Gastroesophageal sphincter (tissue), 4 donors: Measurements from ENCODE around the gene TCEAL8. TPM values are rescaled to one million over a fixed set of nuclear protein-coding genes. Genes with fewer than 3 reads are reported as not detected.

Experiments used
- ATAC-seq: fragments of 150-250 bp; one replicate; pipeline ENCODE4 v1.9.1; 2016; ENCODE audit warnings: mild to moderate bottlenecking, moderate library complexity
- H3K27ac ChIP-seq, 4 donors: fragments of 200-600 bp; sonication (generic) in 3 of 4; 1 replicate in 3 of 4; 2 replicates in 1 of 4; pipeline ENCODE4 v1.5.1; 2016 to 2019
- H3K27me3 ChIP-seq: fragments of 200-600 bp; sonication (generic); one replicate; pipeline ENCODE4 v1.5.1; 2019
- H3K36me3 ChIP-seq, 2 donors: fragments of 200-600 bp; sonication (generic); one replicate each; pipeline ENCODE4 v1.5.1; 2019; ENCODE audit warnings: control low read depth in 1 of 2
- H3K4me1 ChIP-seq, 3 donors: fragments of 200-600 bp; sonication (generic); 1 replicate in 2 of 3; 2 replicates in 1 of 3; pipeline ENCODE4 v1.5.1; 2016 to 2019; ENCODE audit warnings: control low read depth in 2 of 3
- H3K4me3 ChIP-seq, 2 donors: fragments of 200-600 bp; sonication (generic); one replicate each; pipeline ENCODE4 v1.5.1; 2019; ENCODE audit warnings: mild to moderate bottlenecking in 1 of 2, moderate library complexity in 1 of 2
- H3K9me3 ChIP-seq, 3 donors: fragments of 200-600 bp; sonication (generic); one replicate each; pipeline ENCODE4 v1.5.1; 2017 to 2019; ENCODE audit warnings: control low read depth in 2 of 3
- EP300 ChIP-seq: sonication (generic); formaldehyde crosslinking; IDR thresholded peaks from one replicate; pipeline ENCODE4 v1.6.1; 2017; ENCODE audit warnings: antibody characterized with exemption, mild to moderate bottlenecking
- POLR2A ChIP-seq, 2 donors: fragments of 450-650 bp; IDR thresholded peaks; one replicate each; pipeline ENCODE4 v1.6.1; 2017; ENCODE audit warnings: antibody characterized with exemption in 2 of 2, mild to moderate bottlenecking in 2 of 2, moderate library complexity in 1 of 2
- POLR2AphosphoS5 ChIP-seq: sonication (generic); formaldehyde crosslinking; IDR thresholded peaks from one replicate; pipeline ENCODE4 v1.6.1; 2017; ENCODE audit warnings: antibody characterized with exemption
- WGBS, 2 donors: methylation state at CpG; one replicate each; pipeline ENCODE4 v1.1.5; 2018; ENCODE audit warnings: low coverage in 1 of 2; 5-methylcytosine and 5-hydroxymethylcytosine counted together
- total RNA-seq, 4 donors: library from RNA; depleted of rRNA; stranded (reverse); fragments of >200 nt; gene quantifications; one replicate each; pipeline ENCODE4 v1.1.0, GENCODE V29; 2016
- TF ChIP-seq, protein P1 (sequence below), 4 experiments: fragments of 200-600 bp in 2 of 4; fragments of 450-650 bp in 2 of 4; sonication (generic) in 1 of 4; IDR thresholded peaks; one replicate each; pipeline ENCODE4 v1.5.1; 2017 to 2019; ENCODE audit warnings: antibody characterized with exemption in 4 of 4, mild to moderate bottlenecking in 2 of 4, moderate library complexity in 2 of 4

TCEAL8 gene, protein sequence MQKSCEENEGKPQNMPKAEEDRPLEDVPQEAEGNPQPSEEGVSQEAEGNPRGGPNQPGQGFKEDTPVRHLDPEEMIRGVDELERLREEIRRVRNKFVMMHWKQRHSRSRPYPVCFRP
- total RNA-seq, result 10 to 100 TPM; 48.9 to 84.0 (median 64.4) TPM

DNA sequence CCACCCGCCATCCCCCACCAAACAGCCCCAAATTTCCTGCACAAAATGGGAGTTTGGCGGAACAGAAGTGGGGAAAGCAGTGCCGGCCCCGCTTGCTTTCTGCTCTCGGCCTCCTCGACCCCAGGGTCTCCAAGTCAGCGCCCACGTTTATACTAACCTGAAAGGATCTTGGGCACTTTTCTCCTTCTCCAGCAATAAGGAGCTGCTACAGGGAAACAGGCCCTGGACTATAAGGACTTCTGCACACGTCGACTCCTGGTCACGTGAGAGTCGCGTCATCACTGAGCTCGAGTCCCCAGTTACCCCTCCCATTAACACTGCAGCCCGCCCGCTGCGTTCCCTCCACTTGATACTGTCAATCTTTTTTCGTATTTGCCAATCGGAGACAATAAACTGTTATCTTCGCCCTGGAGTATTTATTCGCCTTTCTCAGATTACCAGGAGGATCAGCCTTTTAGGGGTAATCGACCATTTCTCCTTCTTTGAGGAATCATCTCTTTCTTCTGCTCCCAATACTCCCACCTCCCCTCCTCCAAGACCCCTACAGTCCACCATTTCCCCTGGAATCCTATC is at the start of gene TCEAL8:
TCEAL8 (minus strand) TSS at position 235 of the 573 bp plus-strand sequence. CDS start 1,176 bp downstream, outside the sequence.
- 0 to 14% methylated on average over 10 to 20 of the region's 22 CpGs for WGBS, 2 donors
- Histone ChIP-seq H3K36me3 (no peaks in the 10 kb centered on the region), H3K27me3 (no peaks in the 10 kb centered on the region), H3K9me3 (no peaks in the 10 kb centered on the region), H3K27ac (peak within 1 kb of the TSS; percentile 87 to 88 (median 88)), H3K4me3 (peak within 1 kb of the TSS; percentile 53 to 64), H3K4me1 (peaks cover 0 to 15% (median 0%) of the 10 kb centered on the region in 3 donors)
- ATAC-seq, result peak; percentile 91
- TF ChIP-seq POLR2AphosphoS5 (peak; percentile 57), POLR2A (IDR thresholded peaks at IDR 0.05) (peak in 1 of 2 donors; percentile 32)
- TF ChIP-seq, protein P1, sequence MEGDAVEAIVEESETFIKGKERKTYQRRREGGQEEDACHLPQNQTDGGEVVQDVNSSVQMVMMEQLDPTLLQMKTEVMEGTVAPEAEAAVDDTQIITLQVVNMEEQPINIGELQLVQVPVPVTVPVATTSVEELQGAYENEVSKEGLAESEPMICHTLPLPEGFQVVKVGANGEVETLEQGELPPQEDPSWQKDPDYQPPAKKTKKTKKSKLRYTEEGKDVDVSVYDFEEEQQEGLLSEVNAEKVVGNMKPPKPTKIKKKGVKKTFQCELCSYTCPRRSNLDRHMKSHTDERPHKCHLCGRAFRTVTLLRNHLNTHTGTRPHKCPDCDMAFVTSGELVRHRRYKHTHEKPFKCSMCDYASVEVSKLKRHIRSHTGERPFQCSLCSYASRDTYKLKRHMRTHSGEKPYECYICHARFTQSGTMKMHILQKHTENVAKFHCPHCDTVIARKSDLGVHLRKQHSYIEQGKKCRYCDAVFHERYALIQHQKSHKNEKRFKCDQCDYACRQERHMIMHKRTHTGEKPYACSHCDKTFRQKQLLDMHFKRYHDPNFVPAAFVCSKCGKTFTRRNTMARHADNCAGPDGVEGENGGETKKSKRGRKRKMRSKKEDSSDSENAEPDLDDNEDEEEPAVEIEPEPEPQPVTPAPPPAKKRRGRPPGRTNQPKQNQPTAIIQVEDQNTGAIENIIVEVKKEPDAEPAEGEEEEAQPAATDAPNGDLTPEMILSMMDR (IDR thresholded peaks at IDR 0.05), result no peak

DNA sequence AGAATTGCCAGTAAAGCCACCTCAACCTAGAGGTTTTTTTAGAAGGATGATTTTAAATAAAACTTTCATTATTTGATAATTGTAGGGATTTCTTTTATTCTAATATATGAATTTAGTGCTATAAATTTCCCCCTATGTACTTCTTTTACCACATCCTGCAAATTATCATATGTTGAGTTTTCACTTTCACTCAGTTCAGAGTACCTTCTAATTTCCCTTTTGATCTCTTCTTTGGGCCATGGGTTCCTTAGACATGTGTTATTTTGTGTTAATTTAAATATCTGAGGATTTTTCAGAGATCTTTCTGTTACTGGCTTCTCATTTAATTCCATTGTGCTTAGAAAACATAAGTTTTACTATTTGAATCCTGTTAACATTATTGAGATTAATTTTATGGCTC is 49.8 kb upstream of the TCEAL8 start:
- no peaks in the 10 kb centered on the region for H3K4me1 ChIP-seq
- H3K36me3 ChIP-seq, result no peaks in the 10 kb centered on the region
- H3K27ac ChIP-seq, result no peak overlapping the region
- H3K27me3 ChIP-seq, result no peaks in the 10 kb centered on the region
- no peak overlapping the region for H3K4me3 ChIP-seq
- H3K9me3 ChIP-seq, result no peaks in the 10 kb centered on the region
- TF ChIP-seq, protein P1 (IDR thresholded peaks at IDR 0.05), result no peak
- TF ChIP-seq POLR2A (IDR thresholded peaks at IDR 0.05), result no peak
- TF ChIP-seq POLR2AphosphoS5, result no peak
- no peak for TF ChIP-seq EP300
- no peak for ATAC-seq

DNA sequence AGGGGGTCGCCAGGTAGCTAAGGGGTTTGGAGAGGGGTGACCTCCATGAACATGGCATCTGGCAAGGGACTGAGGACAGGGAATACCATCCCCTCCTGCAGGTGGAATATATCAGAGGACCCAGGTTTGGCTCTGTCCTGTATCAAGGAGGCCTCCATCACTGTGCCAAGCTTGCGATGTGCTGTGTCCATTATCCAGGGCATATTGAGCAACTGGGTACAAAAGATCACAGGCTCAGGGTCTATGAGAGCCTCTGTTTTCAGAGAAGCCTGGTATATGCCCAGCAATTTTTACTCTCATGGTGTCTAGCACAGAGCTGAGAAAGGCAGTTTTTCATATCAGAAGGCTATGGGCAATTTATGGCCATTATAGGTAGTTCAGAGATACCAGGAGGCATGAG is 38.2 kb upstream of the TCEAL8 start:
- no peaks in the 10 kb centered on the region for H3K4me1 ChIP-seq
- 100% methylated on average over 1 of the region's 2 CpGs; no CpG with 5 or more reads in 1 of the 2 donors for WGBS, 2 donors
- H3K27ac ChIP-seq, result no peak overlapping the region
- H3K36me3 ChIP-seq, result no peaks in the 10 kb centered on the region
- H3K4me3 ChIP-seq, result no peak overlapping the region
- no peaks in the 10 kb centered on the region for H3K9me3 ChIP-seq
- H3K27me3 ChIP-seq, result no peaks in the 10 kb centered on the region
- peak; percentile 25 for ATAC-seq
- TF ChIP-seq EP300 (no peak), POLR2A (IDR thresholded peaks at IDR 0.05) (no peak), POLR2AphosphoS5 (no peak)
- TF ChIP-seq, protein P1 (IDR thresholded peaks at IDR 0.05), result no peak

DNA sequence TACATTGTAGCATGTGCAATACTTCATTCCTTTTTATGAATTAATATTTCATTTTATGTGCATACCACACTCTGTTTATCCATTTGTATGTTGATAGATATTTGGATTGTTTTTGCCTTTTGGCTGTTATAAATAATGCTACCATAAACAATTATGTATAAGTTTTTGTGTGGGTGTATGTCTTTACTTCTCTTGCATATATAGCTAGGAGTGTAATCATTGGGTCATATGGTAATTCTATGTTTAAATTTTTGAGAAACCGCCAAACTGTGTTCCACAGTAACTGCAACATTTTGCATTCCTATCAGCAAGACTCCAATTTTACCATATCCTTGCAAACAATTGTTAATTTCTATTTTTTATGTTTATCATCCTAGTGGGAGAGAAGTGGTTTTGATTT is 24.7 kb upstream of the TCEAL8 start:
- no peak overlapping the region for H3K4me3 ChIP-seq
- ATAC-seq, result no peak
- TF ChIP-seq EP300 (no peak), POLR2A (IDR thresholded peaks at IDR 0.05) (no peak), POLR2AphosphoS5 (no peak)
- TF ChIP-seq, protein P1 (IDR thresholded peaks at IDR 0.05), result no peak
- 50 to 88% methylated on average over 1 of the region's 1 CpG for WGBS, 2 donors
- H3K27ac ChIP-seq, result no peak overlapping the region
- peaks cover 15% of the 10 kb centered on the region for H3K27me3 ChIP-seq
- H3K36me3 ChIP-seq, result no peaks in the 10 kb centered on the region
- peaks cover 0 to 9% (median 0%) of the 10 kb centered on the region in 3 donors for H3K4me1 ChIP-seq
- no peaks in the 10 kb centered on the region for H3K9me3 ChIP-seq

DNA sequence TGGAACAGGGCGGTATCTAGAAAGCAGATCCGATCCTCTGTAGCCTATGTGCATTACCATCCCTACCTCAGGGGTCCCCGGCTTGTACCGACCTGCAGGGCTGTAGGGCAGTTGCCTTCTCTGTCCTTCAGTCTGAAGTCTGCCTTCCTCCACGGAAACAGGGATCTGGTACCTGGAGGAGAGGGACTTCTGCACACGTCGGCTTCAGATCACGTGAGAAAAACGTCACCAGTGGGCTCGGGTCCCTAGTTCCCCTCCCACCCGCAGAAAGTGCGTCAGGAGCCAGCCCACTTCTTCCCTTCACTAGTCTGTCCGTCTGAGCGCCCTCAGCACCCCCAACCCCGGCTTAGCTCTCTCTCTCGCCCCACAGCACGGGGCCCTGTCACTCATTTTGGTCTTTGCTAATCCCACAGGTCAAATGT is 21.6 kb upstream of the TCEAL8 start, which contains the start of gene TCEAL5:
TCEAL5 (minus strand) TSS at position 170 of the 422 bp plus-strand sequence. CDS start 2,187 bp downstream, outside the sequence.
- WGBS, 2 donors, result 21% methylated on average over 8 of the region's 17 CpGs; no CpG with 5 or more reads in 1 of the 2 donors
- ATAC-seq, result peak; percentile 26

More for the DNA sequence above, 21.6 kb upstream of the TCEAL8 start, which contains the start of gene TCEAL5:
- peak within 1 kb of the TSS in 1 of 2 donors; percentile 23 for H3K4me3 ChIP-seq
- H3K9me3 ChIP-seq, result no peaks in the 10 kb centered on the region
- H3K27me3 ChIP-seq, result peaks cover 15% of the 10 kb centered on the region
- TF ChIP-seq POLR2AphosphoS5, result no peak
- no peak for TF ChIP-seq EP300
- TF ChIP-seq, protein P1 (IDR thresholded peaks at IDR 0.05), result no peak
- no peak for TF ChIP-seq POLR2A (IDR thresholded peaks at IDR 0.05)
- no peak within 1 kb of the TSS for H3K27ac ChIP-seq
- no peaks in the 10 kb centered on the region for H3K36me3 ChIP-seq
- peaks cover 0 to 9% (median 0%) of the 10 kb centered on the region in 3 donors for H3K4me1 ChIP-seq
